Stimulated activated CD8-positive, alpha-beta memory T cell treated with anti-CD3 and anti-CD28 coated beads, Interleukin-7, amount 100 ng/mL, for 48 hours (primary cell): ENCODE measurements around the gene PXMP2.

Source experiments
- DNase-seq, 2 donors: peaks; one replicate each; pipeline ENCODE4 v3.0.0-alpha.2; 2020; ENCODE audit warnings: low read depth in 1 of 2; ENCODE audit errors: extremely low read depth in 1 of 2

Gene PXMP2

DNA sequence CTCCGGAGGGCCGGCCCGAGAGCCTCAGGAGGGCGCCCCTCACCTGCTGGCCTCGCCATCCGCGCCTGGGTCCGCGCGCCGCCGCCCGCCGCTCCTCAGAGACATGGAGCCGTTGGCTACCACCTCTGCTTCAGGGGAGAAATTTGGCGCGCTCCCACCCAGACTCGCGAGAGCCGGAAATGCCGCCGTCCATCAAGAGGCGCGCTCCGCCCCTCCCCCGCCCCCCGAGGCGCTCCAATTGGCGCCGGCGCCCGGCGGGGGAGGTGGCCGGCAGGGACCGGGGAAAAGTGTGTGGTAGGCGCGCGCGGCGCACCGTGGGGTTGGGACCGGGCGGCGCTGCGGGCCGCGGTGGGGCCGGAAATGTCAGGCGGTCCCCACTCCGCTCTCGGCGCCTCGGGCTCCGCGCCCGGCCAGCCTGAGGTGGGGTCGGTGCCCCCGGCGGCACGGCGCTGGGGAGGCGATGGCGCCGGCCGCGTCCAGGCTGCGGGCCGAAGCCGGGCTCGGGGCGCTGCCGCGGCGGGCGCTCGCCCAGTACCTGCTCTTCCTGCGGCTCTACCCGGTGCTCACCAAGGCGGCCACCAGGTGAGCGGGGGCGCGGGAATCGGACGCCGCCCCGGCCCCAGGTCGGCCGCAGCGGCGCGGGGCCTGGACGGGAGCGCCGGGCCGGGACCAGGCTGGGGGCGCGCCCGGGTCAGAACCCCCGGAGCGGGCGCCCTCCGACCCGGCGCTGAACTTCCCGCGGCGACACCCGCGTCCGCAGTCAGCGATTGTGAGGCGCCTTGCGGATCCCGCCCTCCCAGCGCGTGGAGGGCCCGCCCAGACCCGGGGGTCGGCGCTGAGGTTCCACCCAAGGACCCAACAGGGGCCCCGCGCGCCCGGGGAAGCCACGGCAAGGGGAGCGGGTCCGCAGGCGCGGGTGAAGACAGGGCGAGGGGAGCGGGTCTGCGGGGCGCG is at the start of gene PXMP2, which contains the start of gene POLE:
TSS of gene PXMP2 (plus strand) at position 377 of the 954 bp plus-strand sequence. CDS start at position 461, 84 bp downstream.
TSS of gene POLE (minus strand) at position 132 of the 954 bp plus-strand sequence. CDS start at position 105, 27 bp downstream.
- peak; percentile 92 for DNase-seq

GRCh38 chr12:132637811-132638210 is 49.6 kb upstream of the PXMP2 start:
- DNase-seq = no peak

GRCh38 chr12:132638541-132639408 is 48.6 kb upstream of the PXMP2 start:
- no peak for DNase-seq

DNA sequence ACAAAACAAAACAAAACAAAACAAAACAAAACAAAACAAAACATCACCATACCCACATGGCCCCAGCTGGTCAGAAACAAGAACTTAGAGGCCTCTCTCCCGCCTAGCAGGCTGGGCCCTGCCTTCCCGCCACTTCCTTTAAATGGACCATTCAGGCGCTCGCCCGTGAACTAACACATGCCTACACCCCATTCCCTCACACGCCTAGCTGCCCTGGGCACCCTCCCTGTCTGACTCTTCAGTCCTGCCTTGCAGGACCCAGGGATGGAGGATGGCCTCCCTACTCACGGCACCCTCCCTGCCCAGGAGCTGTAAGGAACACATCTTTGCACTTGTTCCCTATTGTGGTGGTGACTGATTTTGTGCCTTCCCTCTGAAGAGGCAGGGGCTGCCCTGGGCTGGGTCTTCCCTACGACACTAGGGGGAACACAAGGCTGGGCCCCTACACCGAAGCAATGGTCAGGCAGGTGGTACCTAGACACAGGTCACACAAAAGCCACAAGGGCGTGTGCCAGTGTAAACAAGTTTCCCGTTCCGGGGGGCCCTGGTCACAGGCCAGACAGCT is 47.3 kb upstream of the PXMP2 start:
- DNase-seq = no peak

- DNase-seq = no peak
These were observed 46.5 kb upstream of the PXMP2 start for GRCh38 chr12:132640936-132641335.

GRCh38 chr12:132641811-132642650 is 45.4 kb upstream of the PXMP2 start:
- DNase-seq = no peak

- no peak for DNase-seq
These were observed 44.2 kb upstream of the PXMP2 start for GRCh38 chr12:132642846-132643835.

- no peak for DNase-seq
These were observed 40.5 kb upstream of the PXMP2 start for GRCh38 chr12:132646850-132647249.

DNA sequence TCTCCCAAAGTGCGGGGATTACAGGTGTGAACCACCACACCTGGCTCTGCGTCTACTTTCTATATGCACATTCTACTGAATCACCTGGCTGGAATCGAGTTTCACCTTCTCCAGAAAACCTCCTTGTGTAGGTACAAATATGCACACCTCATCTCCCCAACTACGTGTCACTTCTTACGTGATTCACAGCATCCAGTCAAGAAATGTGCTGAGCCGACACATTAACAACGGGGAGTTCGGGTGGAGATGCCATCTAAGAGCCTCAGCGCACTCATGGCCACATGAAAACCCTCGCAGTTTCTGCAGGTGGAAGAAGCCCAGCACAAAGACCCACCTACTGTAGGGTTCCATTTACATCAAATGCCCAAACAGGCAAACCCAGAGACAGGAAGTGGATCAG is 39.5 kb upstream of the PXMP2 start:
- no peak for DNase-seq

DNA sequence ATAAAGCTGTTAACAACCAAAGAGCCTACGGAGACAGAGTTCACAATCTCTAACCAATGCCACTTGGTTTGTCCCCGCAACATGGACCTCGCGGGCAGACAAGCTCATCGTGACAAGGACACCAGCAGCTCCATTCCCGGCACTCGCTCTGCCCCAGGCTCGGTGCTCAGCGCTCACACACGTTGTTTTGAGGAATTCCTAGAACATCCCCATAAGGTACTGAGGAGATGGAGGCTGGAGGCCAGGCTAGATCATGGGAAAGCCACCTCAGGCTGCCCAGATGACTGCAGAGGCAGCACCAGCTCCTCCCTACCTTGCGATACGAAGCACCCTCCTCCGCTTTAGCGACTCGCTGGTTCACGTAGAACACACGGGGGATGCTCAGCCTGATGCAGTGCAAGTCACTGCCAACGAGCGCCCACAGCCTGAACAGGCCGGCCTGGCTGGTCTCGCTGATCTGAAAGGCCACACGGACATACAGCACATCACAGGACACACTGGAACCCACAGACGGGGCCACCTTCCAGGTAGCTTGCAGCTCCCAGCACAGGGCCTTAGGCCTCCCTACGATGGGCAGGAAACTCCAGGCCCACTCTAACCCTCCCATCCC is 38.7 kb upstream of the PXMP2 start:
- no peak for DNase-seq

- DNase-seq = no peak
These were observed 38.0 kb upstream of the PXMP2 start for GRCh38 chr12:132649226-132649945.

DNA sequence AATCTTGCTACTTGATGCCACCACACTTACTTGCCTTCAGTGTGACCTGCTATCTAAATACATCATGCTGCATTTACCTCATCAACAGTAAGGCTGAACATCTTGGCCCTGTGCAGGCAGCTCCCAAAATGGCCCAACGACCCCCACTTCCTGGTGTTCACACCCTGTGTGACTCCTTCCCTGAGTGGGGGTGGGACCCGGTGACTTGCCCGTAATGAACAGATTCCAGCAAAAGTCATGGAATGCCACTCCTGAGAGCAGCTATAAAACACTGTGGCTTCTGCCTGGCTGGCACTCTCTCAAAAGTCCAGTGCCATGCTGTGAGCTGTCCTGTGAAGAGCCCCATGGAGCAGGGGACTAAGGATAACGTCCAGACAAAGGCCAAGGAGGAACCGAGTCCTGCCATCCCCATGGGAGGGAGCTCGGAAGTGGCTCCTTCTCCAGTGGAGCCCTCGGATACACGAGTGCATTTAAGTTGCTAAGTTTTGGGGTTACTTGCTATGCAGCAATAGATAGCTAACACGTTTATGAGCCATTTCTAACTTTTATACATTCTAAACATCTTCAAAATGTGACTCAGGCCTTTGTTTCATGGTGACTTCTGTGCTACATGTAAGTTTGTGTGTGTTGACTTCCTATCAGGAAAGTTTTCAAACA is 35.8 kb upstream of the PXMP2 start:
- no peak for DNase-seq

DNA sequence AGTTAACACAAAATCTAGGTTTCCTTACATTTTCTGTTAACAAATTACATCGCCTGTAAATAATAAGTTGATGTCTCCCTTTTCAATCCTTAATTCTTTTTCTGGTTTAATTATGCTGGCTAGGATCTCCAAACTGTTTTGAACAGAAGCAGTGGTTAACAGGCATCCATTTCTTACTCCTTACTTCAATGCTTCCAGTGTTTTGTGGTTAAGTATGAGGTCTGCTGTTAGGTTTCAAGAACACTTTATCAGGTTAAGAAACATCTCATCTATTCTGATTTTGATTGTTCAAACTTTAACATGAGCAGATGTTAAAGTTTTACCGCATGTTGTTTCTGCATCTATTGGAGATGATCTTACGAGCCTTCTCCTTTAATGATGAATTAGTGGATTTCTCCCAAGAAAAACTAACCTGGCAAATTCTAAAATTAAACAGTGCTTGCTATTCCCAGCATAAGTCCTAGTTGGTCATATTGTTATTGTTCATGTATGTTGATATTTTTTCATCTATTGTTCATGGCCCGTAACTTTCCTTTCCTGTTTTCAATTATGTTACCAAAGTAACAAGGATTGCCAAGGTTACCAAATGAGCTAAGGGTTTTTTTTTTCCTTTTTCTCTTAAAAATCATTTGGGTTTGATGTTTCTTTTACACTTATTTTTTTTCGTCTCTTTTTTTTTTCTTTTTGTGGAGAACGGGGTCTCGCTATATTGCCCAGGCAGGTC is 33.7 kb upstream of the PXMP2 start:
- DNase-seq = no peak

DNA sequence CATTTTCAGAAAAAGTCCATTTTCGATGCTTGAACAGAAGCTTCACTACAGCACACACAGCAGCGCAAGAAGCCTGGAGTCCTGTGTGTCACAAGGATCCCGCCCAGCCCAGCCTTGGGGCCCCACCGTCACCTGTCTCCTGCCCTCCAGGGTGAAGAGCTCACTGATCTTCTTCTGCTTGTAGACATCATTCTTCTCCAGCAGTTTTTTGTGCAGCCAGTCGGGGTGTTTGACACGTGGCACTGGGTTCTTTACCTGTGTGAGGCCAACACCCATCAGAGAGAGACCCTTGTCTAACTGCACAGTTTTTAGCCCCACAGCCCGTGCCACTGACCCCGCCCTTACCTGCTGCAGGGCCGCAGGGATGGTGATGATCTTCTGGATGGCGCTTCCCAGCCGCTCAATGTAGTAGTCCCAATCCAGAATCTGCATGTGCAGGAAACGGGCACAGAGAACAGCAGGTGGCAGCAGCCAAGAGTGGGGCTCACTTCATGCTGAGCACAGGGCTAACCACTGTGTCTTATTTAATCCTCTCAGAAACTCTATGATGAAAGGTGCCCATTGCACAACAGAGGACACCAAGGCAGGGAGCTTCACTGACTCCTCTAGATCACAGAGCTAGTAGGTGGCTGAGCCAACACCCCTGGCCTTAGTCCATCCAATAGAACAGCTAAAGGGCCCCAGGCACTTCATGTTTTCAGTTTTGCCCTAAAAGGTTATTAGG is 30.2 kb upstream of the PXMP2 start:
- no peak for DNase-seq

GRCh38 chr12:132658149-132658894 is 29.1 kb upstream of the PXMP2 start:
- DNase-seq = no peak
